BJ (cell line): ENCODE results near the gene EPHX1. TPM values are rescaled to one million over a fixed set of nuclear protein-coding genes. Genes with fewer than 3 reads are reported as not detected.
A peak's percentile ranks its signal among the peaks of the same experiment; 100 is the strongest.

Source experiments
- CTCF ChIA-PET: fragments of 350-600 bp; formaldehyde crosslinking; extraction: SDS; loops from one replicate; lab custom pipeline; 2021; ENCODE audit warnings: antibody characterized with exemption, inconsistent platforms; lab: Yijun Ruan, JAX
- POLR2A ChIA-PET: fragments of 300-600 bp; sonication (Branson Sonifier 250); formaldehyde crosslinking; extraction: SDS; loops from one replicate; lab custom pipeline; 2021; ENCODE audit warnings: antibody characterized with exemption; lab: Charles Lee
- DNase-seq: peaks from one replicate; pipeline ENCODE4 v3.0.0-alpha.2; 2011; ENCODE audit warnings: low read depth
- H3K27me3 ChIP-seq: 2 replicates; pipeline ENCODE4 v1.6.0; 2011; ENCODE audit warnings: low read length; ENCODE audit not compliant: control insufficient read depth, insufficient read depth
- H3K36me3 ChIP-seq: 2 replicates; pipeline ENCODE4 v1.5.1; 2011; ENCODE audit warnings: low read length; ENCODE audit not compliant: control insufficient read depth, insufficient read depth
- H3K4me3 ChIP-seq: 2 replicates; pipeline ENCODE4 v1.5.1; 2011; ENCODE audit warnings: low read depth, mild to moderate bottlenecking, control low read depth, low read length
- polyA plus RNA-seq: library from polyadenylated mRNA; depleted of rRNA; stranded (reverse); fragments of >200 nt; gene quantifications from 2 replicates; pipeline ENCODE4 v1.2.3, GENCODE V29; 2011
- TF ChIP-seq, protein P1 (sequence below): IDR thresholded peaks from 2 replicates; pipeline ENCODE4 v1.5.1; 2011; ENCODE audit warnings: low read depth, mild to moderate bottlenecking, control low read depth, inconsistent platforms, low read length, moderate library complexity; ENCODE audit not compliant: insufficient read depth

The EPHX1 gene
- polyA plus RNA-seq, 1 experiment, result 34.3 TPM

DNA sequence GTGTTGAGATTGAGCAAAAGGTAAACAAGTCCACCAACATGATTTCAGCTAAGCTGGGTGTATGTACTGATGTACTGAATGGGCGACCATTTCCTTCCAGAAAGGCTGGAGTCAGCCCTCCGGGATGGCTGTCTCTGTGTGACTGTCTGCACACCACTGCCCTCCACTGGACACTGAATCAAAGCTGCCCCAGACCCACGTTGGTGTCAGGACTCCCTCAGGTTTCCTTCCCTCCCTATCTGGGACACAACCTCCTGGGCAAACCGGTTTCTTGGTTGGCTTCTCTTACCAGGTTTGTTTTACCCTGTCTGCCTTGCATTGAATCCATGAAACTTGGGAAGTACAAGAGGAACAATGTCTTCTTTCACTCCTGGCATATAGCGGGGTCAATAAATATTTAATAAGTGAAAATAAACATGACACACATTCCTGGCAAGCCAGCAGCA, 37.6 kb upstream of the EPHX1 start:
- CTCF ChIA-PET, result interaction anchor here (0.6 to 10.5 kb wide), 62 partner anchors 8 to 312 kb away, joined by 3 to 231 read pairs (median 4); partner anchors contain the start of gene ENAH
- no peaks in the 10 kb centered on the region for H3K27me3 ChIP-seq
- POLR2A ChIA-PET, result interaction anchor here (0.6 to 1.0 kb wide), 2 partner anchors 117 to 246 kb away, joined by 3 to 4 read pairs; no protein-coding TSS in a partner anchor

DNA sequence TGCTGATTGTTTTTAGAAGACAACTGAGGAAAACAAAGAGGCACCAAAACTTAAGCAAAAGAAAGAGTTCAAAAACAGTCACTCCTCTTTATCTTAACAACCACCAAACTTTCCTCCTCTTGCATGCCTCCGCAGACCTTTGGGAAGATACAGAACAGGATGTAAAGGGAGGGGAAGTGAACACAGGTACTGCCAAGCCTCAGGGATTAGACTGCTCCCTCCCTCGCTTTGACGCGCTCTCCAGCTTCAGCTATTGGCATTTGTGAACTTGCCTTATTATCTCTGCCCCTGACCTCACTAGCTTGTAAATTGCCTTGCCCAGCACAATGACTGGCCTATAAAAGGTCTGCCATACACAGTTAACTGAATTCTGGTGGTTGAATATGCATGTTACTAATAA, 37.1 kb upstream of the EPHX1 start:
- Histone ChIP-seq H3K36me3 (no peaks in the 10 kb centered on the region), H3K4me3 (no peak overlapping the region), H3K27me3 (no peaks in the 10 kb centered on the region)
- ChIA-PET POLR2A (interaction anchor here (0.6 to 1.0 kb wide), 2 partner anchors 117 to 246 kb away, joined by 3 to 4 read pairs; no protein-coding TSS in a partner anchor), CTCF (interaction anchor here (0.6 to 10.5 kb wide), 52 partner anchors 8 to 302 kb away, joined by 3 to 231 read pairs (median 4); partner anchors contain the start of gene ENAH)
- DNase-seq, result no peak
- TF ChIP-seq, protein P1, sequence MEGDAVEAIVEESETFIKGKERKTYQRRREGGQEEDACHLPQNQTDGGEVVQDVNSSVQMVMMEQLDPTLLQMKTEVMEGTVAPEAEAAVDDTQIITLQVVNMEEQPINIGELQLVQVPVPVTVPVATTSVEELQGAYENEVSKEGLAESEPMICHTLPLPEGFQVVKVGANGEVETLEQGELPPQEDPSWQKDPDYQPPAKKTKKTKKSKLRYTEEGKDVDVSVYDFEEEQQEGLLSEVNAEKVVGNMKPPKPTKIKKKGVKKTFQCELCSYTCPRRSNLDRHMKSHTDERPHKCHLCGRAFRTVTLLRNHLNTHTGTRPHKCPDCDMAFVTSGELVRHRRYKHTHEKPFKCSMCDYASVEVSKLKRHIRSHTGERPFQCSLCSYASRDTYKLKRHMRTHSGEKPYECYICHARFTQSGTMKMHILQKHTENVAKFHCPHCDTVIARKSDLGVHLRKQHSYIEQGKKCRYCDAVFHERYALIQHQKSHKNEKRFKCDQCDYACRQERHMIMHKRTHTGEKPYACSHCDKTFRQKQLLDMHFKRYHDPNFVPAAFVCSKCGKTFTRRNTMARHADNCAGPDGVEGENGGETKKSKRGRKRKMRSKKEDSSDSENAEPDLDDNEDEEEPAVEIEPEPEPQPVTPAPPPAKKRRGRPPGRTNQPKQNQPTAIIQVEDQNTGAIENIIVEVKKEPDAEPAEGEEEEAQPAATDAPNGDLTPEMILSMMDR, result no peak

More for the DNA sequence above, 37.6 kb upstream of the EPHX1 start:
- Histone ChIP-seq H3K4me3 (no peak overlapping the region), H3K36me3 (no peaks in the 10 kb centered on the region)
- no peak for DNase-seq
- TF ChIP-seq, protein P1, result peak; percentile 90

DNA sequence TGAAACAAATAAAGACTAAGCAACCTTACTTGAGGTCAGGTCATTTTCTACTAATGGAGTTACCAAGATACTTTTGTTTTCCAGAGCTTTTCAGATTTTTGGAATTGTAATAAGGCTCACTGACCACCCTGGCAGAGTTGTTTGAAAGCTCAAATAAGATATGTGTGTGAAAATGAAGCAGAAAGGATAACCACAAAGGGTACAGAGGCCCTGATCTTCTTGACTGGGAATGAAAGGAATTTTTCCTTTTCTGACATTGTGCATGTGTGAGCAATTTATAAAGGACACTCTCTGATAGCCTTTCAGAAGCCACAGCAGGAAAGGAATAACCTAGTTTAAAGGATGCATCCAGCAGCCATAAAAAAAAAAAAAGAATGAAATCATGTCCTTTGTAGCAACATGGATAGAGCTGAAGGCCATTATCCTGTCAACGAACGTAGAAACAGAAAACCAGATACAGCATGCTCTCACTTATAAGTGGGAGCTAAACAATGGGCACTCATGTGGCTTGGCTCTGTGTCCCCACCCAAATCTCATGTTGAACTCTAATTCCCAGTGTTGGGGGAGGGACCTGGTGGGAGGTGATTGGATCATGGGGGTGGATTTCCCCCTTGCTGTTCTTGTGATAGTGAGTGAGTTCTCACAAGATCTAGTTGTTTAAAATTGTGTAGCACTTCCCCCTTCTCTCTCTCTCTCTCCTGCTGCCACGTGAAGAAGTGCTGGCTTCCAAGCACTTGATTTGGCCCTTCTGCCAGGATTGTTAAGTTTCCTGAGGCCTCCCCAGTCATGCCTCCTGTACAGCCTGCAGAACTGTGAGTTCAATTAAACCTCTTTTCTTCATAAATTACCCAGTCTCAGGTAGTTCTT, 35.4 kb upstream of the EPHX1 start:
- Histone ChIP-seq H3K36me3 (no peaks in the 10 kb centered on the region), H3K4me3 (no peak overlapping the region), H3K27me3 (no peaks in the 10 kb centered on the region)
- ChIA-PET CTCF (interaction anchor here (0.5 to 10.5 kb wide), 14 partner anchors 40 to 299 kb away, joined by 3 to 231 read pairs (median 3); no protein-coding TSS in a partner anchor), POLR2A (interaction anchor here (0.6 kb wide), 1 partner anchor 117 kb away, joined by 5 read pairs; no protein-coding TSS in a partner anchor)
- TF ChIP-seq, protein P1, result no peak
- DNase-seq, result no peak

DNA sequence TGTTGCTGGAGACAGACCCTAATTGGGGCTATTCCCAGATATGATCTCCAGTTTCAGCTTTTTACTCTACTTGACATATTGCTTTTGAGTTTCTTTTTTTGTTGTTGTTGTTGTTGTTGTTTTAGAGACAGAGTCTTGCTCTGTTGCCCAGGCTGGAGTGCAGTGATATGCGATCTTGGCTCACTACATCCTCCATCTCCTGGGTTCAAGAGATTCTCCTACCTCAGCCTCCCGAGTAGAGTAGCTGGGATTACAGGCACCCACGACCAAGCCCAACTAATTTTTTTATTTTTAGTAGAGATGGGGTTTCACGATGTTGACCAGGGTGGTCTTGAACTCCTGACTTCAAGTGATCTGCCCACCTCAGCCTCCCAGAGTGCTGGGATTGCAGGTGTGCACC, 33.6 kb upstream of the EPHX1 start:
- TF ChIP-seq, protein P1, result no peak
- no peaks in the 10 kb centered on the region for H3K27me3 ChIP-seq
- H3K4me3 ChIP-seq, result no peak overlapping the region
- no peaks in the 10 kb centered on the region for H3K36me3 ChIP-seq
- ChIA-PET CTCF (interaction anchor here (0.7 to 6.3 kb wide), 8 partner anchors 34 to 301 kb away, joined by 3 to 62 read pairs (median 3); partner anchors contain the start of genes EPHX1 and TMEM63A), POLR2A (no interaction called here)
- no peak for DNase-seq

DNA sequence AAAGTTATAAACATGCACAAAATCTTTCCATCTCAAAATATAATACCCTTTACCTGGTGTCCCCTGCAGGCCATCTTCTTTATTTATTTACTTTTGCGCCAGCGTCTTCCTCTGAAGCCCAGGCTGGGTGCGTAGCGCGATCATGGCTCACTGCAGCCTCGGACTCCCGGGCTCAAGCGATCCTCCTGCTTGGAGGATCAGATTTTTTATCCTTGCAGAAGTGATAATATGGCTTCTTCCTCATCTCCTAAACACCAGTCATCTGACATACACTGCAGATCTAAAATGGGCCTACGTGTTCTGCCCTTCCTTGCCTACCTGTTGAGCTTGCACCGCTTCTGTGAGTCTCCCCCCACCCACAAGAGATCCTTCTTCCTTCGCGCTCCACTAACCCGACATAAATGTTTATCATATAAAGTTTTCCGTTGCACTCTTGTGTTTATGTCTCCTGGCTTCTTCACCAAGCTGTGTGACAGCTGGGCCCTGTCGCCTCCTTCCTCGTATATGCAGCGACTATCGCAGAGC, 32.8 kb upstream of the EPHX1 start:
- Histone ChIP-seq H3K36me3 (no peaks in the 10 kb centered on the region), H3K4me3 (peak overlapping the region; percentile 87), H3K27me3 (no peaks in the 10 kb centered on the region)
- POLR2A ChIA-PET, result interaction anchor here (0.6 to 1.5 kb wide), 3 partner anchors 14 to 259 kb away, joined by 3 to 11 read pairs (median 3); no protein-coding TSS in a partner anchor
- TF ChIP-seq, protein P1, result no peak
- CTCF ChIA-PET, result interaction anchor here (0.6 to 6.3 kb wide), 40 partner anchors 8 to 304 kb away, joined by 3 to 62 read pairs (median 4); partner anchors contain the start of genes ENAH, LEFTY2 and TMEM63A
- no peak for DNase-seq
